Adipose tissue (tissue), 3 donors: ENCODE results near the gene ENTHD1. TPM values are rescaled to one million over a fixed set of nuclear protein-coding genes. Genes with fewer than 3 reads are reported as not detected.

ENCODE experiments used
- H3K27ac ChIP-seq: one replicate; pipeline ENCODE4 v1.5.1; 2013; ENCODE audit warnings: low read depth, low read length
- WGBS, 3 donors: extraction: QIAGEN DNeasy Blood & Tissue Kit; methylation state at CpG; one replicate each; pipeline ENCODE4 v1.1.7; 2013; 5-methylcytosine and 5-hydroxymethylcytosine counted together
- polyA plus RNA-seq, 3 donors: library from polyadenylated mRNA; stranded (reverse); fragments of 200-250 nt; gene quantifications; one replicate each; pipeline ENCODE4 v1.2.3, GENCODE V29; 2013
- donor health status: healthy with polysubstance abuse.
- donor health status: Bipolar disorder and iron deficiency.
- donor health status: healthy.

The ENTHD1 gene
- polyA plus RNA-seq, 3 donors = not detected

DNA sequence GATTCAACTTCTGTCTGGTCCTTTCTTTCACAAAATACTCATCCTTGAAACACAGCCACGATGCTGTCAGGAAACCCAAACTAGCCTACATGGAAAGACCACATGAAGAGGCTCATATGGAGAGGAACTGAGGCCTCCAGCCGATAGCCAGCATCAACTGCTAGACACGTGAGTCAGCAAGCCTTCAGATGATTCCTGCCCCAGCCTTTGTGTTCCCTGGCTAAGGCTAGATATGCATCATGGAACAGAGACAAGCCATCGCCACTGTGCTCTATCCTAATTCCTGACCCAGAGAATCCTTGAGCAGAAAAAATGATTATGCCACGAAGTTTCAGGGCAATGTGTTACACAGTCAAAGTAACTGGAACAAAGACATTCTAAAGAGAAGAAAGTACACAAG lies 75.5 kb downstream of the ENTHD1 start:
- whole genome bisulfite sequencing, 3 donors = 50 to 65% (median 59%) methylated on average over 5 of the region's 5 CpGs
- H3K27ac ChIP-seq = no peak overlapping the region

DNA sequence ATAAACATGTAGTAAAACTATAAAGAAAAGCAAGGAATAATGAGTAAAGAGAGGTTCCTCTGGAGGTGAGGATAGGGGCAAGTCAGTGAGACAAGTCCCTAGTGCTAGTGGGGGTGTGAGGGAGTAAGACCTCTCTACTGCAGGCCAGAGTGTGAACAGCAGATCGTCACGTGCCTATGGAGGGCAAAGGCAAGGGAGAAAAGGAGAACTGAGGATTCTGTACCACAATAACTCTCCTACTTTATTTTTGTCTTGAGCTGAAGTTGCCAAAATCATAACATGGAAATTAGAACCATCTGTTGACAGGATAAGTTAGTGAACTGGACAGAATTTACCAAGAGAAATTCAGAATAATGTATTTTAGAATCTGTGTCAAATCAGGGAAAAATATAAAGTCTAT lies 77.6 kb downstream of the ENTHD1 start:
- 19 to 32% (median 21%) methylated on average over 2 of the region's 2 CpGs for WGBS, 3 donors
- H3K27ac ChIP-seq = no peak overlapping the region

GRCh38 chr22:39814899-39815298 lies 78.7 kb downstream of the ENTHD1 start:
- 62 to 72% (median 65%) methylated on average over 4 of the region's 4 CpGs for WGBS, 3 donors

DNA sequence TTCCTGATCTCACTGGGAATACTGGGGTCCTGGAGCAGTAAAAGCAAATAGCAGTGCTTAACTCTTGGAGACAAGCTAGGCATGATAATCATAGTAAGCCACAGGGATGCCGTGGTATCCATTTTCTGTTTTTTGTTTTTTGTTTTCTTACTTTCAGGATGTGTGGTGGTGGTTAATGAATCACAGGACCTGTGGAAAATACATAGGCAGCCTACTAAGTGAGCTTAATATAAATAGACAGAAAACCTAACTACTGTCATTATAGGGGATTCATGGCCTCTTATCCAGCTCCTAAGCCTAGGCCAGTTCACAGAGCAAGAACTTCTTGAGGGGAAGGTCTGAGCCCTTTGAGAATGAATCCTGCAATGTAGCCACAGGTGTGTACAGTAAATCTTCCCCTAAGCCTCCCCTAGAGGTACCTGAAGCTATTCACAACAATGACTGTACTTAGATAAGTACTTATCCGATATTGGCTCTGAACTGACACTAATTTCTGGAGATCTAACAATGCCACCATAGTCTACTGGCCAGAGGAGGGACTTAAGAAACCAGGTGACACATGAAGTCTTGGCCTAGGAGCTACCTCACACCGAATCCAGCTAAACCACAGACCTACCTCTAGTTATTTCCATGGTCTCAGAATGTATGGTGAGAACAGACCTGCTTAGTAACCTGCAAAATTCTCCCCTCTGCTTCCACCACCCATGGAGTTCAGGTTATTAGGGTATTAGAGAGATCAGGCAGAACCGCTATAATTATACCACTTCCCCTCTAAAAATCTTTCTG lies 83.6 kb downstream of the ENTHD1 start:
- H3K27ac ChIP-seq = no peak overlapping the region
- 67 to 88% (median 85%) methylated on average over 4 of the region's 4 CpGs for WGBS, 3 donors

More at GRCh38 chr22:39814899-39815298, 78.7 kb downstream of the ENTHD1 start:
- no peak overlapping the region for H3K27ac ChIP-seq

- WGBS, 3 donors = 34 to 42% (median 39%) methylated on average over 3 of the region's 3 CpGs
- no peak overlapping the region for H3K27ac ChIP-seq
These were observed 85.5 kb downstream of the ENTHD1 start for GRCh38 chr22:39808081-39808480.

GRCh38 chr22:39806109-39806508 lies 87.5 kb downstream of the ENTHD1 start:
- WGBS, 3 donors = 42 to 69% (median 46%) methylated on average over 2 of the region's 2 CpGs
- no peak overlapping the region for H3K27ac ChIP-seq

GRCh38 chr22:39805117-39805516 lies 88.4 kb downstream of the ENTHD1 start:
- 85 to 89% (median 85%) methylated on average over 5 of the region's 5 CpGs for WGBS, 3 donors
- no peak overlapping the region for H3K27ac ChIP-seq

DNA sequence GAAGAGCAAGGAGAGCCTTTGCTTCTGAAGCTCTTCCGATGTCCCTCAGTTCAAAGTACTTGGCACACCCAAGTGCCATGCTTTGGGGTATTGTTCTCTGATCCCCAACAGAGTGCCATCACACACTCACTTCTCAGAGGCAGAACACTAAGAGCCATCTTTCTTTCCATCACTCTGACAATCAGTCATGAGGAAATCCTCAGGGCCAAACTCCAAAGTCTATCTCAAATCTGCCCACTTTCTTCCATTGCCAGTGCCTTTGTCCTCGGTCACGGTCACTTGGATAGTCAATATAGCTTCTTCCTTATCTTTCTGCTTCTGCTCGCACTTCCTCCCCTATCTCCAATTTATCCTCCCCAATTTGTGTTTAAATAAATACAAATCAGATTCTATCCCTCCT lies 90.9 kb downstream of the ENTHD1 start:
- H3K27ac ChIP-seq = no peak overlapping the region
- WGBS, 3 donors = 83 to 94% (median 92%) methylated on average over 4 of the region's 4 CpGs

- WGBS, 3 donors = 33 to 59% (median 55%) methylated on average over 2 of the region's 2 CpGs
These were observed 92.6 kb downstream of the ENTHD1 start for GRCh38 chr22:39800790-39801520.

GRCh38 chr22:39797528-39798147 lies 95.9 kb downstream of the ENTHD1 start:
- no peak overlapping the region for H3K27ac ChIP-seq

More at GRCh38 chr22:39800790-39801520, 92.6 kb downstream of the ENTHD1 start:
- H3K27ac ChIP-seq = no peak overlapping the region

GRCh38 chr22:39789788-39790187 lies 103.8 kb downstream of the ENTHD1 start:
- WGBS, 3 donors = 38 to 58% (median 48%) methylated on average over 2 of the region's 2 CpGs
- no peak overlapping the region for H3K27ac ChIP-seq

GRCh38 chr22:39785232-39785631 lies 108.3 kb downstream of the ENTHD1 start:
- WGBS, 3 donors = 55 to 65% (median 65%) methylated on average over 5 of the region's 5 CpGs
- H3K27ac ChIP-seq = no peak overlapping the region

DNA sequence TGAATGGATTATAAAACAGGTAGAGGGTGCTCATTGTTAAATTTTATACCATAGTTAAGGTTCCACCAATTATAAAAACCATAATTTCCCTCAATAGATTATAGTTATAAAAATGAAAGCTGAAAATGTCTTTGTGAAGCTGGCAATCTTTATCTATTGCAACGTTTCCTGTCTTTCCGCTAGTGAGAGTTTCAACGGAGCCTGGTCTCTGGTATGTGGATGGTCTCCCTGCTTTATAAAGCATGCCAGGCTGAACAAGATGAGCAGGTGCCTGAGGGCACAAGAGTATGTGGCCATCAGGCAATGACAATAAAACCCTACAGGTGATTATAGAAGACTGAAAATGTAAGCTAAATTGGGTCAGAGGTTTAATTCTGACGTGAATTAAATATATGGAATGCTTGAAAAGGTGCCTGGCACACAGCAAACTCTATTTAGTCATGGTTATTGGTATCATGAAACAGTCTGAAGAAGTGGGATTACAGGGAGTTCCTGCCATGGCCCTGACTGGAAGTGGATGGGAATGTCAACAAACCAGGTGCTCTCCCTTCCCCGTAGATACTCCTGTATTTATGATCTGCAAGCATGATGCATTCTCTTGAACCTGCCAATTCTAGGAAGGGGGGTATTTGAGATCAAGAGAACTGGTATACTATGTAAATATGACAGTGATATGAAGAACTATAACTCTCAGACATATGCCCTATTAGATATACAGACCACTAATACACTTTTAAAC lies 115.7 kb downstream of the ENTHD1 start:
- no peak overlapping the region for H3K27ac ChIP-seq
- WGBS, 3 donors = 52 to 64% (median 57%) methylated on average over 5 of the region's 5 CpGs

DNA sequence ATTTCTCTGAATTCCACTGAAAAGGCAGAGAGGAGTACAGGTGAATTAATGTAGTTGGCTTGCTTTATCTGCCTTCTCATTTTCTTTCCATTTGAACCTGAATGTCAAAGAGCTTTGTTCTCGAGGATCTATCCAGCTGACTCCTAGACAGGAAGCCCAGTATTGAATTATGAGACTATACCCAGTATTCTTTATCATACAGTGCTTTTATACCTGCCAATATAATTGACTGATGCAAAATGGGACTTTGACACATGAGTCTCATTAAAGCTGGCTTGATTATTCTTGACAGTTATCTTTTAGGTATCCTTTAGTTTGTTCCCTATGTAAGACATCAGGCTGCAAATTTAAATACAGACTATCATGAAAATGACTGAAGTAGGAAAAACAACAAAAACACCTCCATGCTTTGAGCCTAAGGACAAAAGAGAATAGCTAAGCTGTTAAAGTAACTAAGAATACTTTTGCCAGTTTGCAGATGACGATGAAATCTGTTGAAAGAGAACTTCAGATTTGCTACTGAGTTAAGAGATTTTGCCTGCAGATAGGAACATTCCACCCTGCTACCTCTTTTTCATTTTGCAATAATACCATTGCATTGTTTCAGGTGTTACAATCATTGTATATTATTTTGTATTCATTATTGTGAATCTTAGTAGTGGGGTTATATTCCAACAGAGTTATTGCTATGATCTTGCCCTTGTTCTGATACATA lies 117.1 kb downstream of the ENTHD1 start:
- H3K27ac ChIP-seq = no peak overlapping the region
- 44 to 68% (median 67%) methylated on average over 2 of the region's 2 CpGs for WGBS, 3 donors

DNA sequence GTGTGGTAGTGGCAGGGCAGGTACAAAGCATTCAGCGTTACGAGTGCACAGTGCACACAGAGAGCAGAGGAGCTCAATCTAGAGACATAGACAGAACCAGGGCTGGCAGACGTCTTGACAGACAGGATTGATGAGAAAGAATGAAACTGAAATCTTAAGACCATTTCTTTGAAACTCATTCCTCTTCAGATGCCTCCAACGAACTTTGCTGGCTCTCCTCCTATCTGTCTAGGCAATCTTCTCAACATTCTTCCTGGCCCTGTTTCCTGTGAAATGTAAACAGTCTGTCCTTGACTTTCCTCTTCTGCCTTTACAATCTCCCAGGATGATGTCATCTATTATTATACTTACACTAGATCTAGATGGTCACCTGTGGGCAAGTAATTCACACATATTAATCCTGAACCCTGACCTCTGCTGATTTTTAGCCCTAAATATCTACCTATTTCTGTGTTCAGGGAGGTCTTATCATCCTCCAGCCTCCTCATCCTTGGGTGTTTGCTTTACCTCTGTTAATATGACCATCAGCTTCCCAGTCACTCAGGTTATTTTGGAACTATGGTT lies 119.5 kb downstream of the ENTHD1 start:
- no peak overlapping the region for H3K27ac ChIP-seq
- WGBS, 3 donors = 21 to 34% (median 23%) methylated on average over 4 of the region's 4 CpGs

- H3K27ac ChIP-seq = no peak overlapping the region
These were observed 120.1 kb downstream of the ENTHD1 start for GRCh38 chr22:39773503-39773902.

- 86 to 95% (median 92%) methylated on average over 2 of the region's 2 CpGs for WGBS, 3 donors
- no peak overlapping the region for H3K27ac ChIP-seq
These were observed 122.1 kb downstream of the ENTHD1 start for GRCh38 chr22:39771486-39771885.

DNA sequence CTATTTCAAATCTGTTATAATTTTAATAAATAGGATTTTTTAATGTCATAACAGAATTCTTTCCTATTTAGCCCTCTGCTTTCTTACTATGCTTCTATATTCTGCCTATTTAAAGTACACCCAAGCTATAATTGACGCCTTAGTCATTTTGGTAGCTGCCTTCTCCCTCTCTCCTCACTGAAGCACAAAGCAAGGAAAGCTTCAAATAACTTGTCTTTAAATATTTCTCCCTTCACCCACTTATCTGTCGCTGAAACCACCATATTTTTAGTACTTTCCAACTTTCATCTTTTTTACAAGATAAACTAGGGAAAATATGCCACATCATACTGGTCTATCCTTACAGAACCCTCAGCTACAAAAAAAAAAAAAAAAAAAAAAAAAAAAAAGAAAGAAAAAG lies 127.9 kb downstream of the ENTHD1 start:
- WGBS, 3 donors = 79 to 84% (median 84%) methylated on average over 2 of the region's 2 CpGs
- no peak overlapping the region for H3K27ac ChIP-seq
